Measurements from ENCODE around the gene CDK1.
A peak's percentile ranks its signal among the peaks of the same experiment; 100 is the strongest.

CDK1 gene

GRCh38 chr10:60817398-60817805 lies 39.1 kb downstream of the CDK1 start:
- no peaks in the 10 kb centered on the region for H3K27me3 Mint-ChIP-seq (ENCODE audit: low read depth)
- no peaks in the 10 kb centered on the region for H3K36me3 Mint-ChIP-seq (ENCODE audit: low read depth)
- TF ChIP-seq, protein P1, sequence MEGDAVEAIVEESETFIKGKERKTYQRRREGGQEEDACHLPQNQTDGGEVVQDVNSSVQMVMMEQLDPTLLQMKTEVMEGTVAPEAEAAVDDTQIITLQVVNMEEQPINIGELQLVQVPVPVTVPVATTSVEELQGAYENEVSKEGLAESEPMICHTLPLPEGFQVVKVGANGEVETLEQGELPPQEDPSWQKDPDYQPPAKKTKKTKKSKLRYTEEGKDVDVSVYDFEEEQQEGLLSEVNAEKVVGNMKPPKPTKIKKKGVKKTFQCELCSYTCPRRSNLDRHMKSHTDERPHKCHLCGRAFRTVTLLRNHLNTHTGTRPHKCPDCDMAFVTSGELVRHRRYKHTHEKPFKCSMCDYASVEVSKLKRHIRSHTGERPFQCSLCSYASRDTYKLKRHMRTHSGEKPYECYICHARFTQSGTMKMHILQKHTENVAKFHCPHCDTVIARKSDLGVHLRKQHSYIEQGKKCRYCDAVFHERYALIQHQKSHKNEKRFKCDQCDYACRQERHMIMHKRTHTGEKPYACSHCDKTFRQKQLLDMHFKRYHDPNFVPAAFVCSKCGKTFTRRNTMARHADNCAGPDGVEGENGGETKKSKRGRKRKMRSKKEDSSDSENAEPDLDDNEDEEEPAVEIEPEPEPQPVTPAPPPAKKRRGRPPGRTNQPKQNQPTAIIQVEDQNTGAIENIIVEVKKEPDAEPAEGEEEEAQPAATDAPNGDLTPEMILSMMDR (IDR thresholded peaks at IDR 0.05; ENCODE audit: unreplicated experiment in 3 of 3), result no peak
- H3K27ac Mint-ChIP-seq, result peak overlapping the region; percentile 68 to 98 (median 96)
- H3K9me3 Mint-ChIP-seq, result no peaks in the 10 kb centered on the region
- no peak overlapping the region for H3K4me3 Mint-ChIP-seq
- H3K4me1 Mint-ChIP-seq, result peaks cover 58% of the 10 kb centered on the region

- H3K36me3 Mint-ChIP-seq (ENCODE audit: low read depth), result no peaks in the 10 kb centered on the region
- no peaks in the 10 kb centered on the region for H3K9me3 Mint-ChIP-seq
- H3K27me3 Mint-ChIP-seq (ENCODE audit: low read depth), result no peaks in the 10 kb centered on the region
- H3K27ac Mint-ChIP-seq, result peak overlapping the region; percentile 96 to 99 (median 98)
- TF ChIP-seq, protein P1 (IDR thresholded peaks at IDR 0.05; ENCODE audit: unreplicated experiment in 3 of 3), result no peak
- H3K4me3 Mint-ChIP-seq, result peak overlapping the region in 1 of 3 experiments; percentile 50
- peaks cover 60% of the 10 kb centered on the region for H3K4me1 Mint-ChIP-seq
These were observed 40.0 kb downstream of the CDK1 start for GRCh38 chr10:60818134-60818770.

DNA sequence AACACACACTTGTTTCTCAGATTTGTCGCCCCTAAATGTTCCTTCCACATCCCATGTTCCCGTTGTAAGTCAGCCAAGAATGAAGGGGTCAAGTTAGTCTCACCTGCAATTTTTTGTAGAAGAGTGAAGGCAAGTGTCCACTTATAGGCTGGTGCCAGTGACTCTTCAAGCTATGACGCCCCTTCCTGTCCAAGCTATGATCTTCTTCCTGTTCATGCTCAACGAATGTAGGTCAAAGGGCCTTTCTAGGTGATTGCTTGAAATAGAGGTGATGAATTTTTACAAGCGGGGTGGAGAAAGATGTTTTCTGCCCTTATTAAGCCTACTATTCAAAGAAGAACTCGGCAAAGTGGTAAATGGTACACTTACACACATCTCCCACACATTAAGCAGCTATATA lies 41.0 kb downstream of the CDK1 start:
- peak overlapping the region in 1 of 3 experiments; percentile 12 for H3K4me3 Mint-ChIP-seq
- H3K27me3 Mint-ChIP-seq (ENCODE audit: low read depth), result no peaks in the 10 kb centered on the region
- H3K36me3 Mint-ChIP-seq (ENCODE audit: low read depth), result no peaks in the 10 kb centered on the region
- TF ChIP-seq, protein P1 (IDR thresholded peaks at IDR 0.05; ENCODE audit: unreplicated experiment in 3 of 3), result no peak
- H3K4me1 Mint-ChIP-seq, result peaks cover 60% of the 10 kb centered on the region
- H3K27ac Mint-ChIP-seq, result peak overlapping the region; percentile 96 to 99 (median 98)
- no peaks in the 10 kb centered on the region for H3K9me3 Mint-ChIP-seq

GRCh38 chr10:60820093-60820754 lies 41.9 kb downstream of the CDK1 start:
- TF ChIP-seq, protein P1 (IDR thresholded peaks at IDR 0.05; ENCODE audit: unreplicated experiment in 3 of 3), result peak; percentile 37 to 52 (median 40)
- no peaks in the 10 kb centered on the region for H3K36me3 Mint-ChIP-seq (ENCODE audit: low read depth)
- peaks cover 68% of the 10 kb centered on the region for H3K4me1 Mint-ChIP-seq
- H3K4me3 Mint-ChIP-seq, result peak overlapping the region in 2 of 3 experiments; percentile 31 to 49
- no peaks in the 10 kb centered on the region for H3K9me3 Mint-ChIP-seq
- H3K27ac Mint-ChIP-seq, result peak overlapping the region; percentile 96 to 99 (median 98)
- H3K27me3 Mint-ChIP-seq (ENCODE audit: low read depth), result no peaks in the 10 kb centered on the region

- peaks cover 64% of the 10 kb centered on the region for H3K4me1 Mint-ChIP-seq
- H3K4me3 Mint-ChIP-seq, result no peak overlapping the region
- peak overlapping the region; percentile 77 to 98 (median 96) for H3K27ac Mint-ChIP-seq
- TF ChIP-seq, protein P1 (IDR thresholded peaks at IDR 0.05; ENCODE audit: unreplicated experiment in 3 of 3), result no peak
- no peaks in the 10 kb centered on the region for H3K36me3 Mint-ChIP-seq (ENCODE audit: low read depth)
- no peaks in the 10 kb centered on the region for H3K27me3 Mint-ChIP-seq (ENCODE audit: low read depth)
- no peaks in the 10 kb centered on the region for H3K9me3 Mint-ChIP-seq
These were observed 43.4 kb downstream of the CDK1 start for GRCh38 chr10:60821656-60822055.

Data from nephron (organoid).